Fibroblast of peridontal ligament (primary cell): ENCODE measurements around the gene TMEM233.
A peak's percentile ranks its signal among the peaks of the same experiment; 100 is the strongest.
"Not testable (repeated sequence)": the region's sequence is repeated elsewhere in the genome, so short reads cannot be mapped to it uniquely, and the experiment has no call there.

ENCODE experiments used
- DNase-seq: peaks from one replicate; pipeline ENCODE4 v3.0.0-alpha.2; 2010; ENCODE audit errors: extremely low read depth

Gene TMEM233

GRCh38 chr12:119658166-119658565 is 64.6 kb downstream of the TMEM233 start:
- DNase-seq = not testable (repeated sequence)

DNA sequence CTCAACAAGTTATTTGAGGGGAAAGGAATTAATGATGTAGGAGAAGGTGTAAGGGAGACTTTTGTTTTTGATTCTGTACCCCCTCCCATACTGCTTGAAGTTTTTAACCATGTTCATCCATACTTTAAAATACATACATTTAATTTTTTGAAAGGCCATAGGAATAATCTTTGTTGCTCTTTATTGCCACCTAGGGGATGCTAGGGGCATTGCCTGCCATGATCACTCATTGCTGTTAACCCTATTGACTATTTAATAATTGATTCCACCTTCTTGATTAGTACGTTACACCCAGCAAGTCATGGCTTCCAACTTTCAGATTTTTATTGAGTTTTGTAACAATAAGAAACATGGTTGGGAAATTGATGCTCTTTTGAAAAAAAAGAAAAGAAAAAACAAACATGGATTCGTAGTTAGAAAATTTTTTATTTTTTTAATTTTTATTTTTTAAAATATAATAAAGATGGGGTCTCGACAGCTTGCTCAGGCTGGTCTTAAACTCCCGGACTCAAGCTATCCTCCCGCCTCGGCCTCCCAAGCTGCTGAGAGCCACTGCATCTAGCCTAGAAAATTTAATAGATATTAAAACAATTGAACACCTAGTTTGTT is 65.8 kb downstream of the TMEM233 start:
- peak; percentile 36 for DNase-seq

DNA sequence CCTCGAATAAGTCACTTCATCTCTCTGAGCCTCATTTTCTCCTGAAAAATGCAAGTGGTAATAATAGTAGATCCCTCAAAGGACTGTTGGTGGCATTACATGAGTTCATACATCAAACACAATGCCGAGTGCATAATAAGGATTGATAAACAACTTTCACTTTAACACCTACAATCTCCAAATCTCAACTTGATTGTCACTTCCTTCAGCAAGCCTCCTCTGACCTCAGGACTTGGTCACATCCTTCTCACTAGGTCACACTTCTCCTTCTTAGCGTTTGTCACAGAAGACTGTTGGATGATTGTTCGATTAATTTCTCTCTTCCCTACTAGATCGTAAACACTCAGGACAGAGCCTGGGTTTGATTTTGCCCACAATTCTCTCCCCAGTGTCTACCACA is 66.5 kb downstream of the TMEM233 start:
- no peak for DNase-seq

DNA sequence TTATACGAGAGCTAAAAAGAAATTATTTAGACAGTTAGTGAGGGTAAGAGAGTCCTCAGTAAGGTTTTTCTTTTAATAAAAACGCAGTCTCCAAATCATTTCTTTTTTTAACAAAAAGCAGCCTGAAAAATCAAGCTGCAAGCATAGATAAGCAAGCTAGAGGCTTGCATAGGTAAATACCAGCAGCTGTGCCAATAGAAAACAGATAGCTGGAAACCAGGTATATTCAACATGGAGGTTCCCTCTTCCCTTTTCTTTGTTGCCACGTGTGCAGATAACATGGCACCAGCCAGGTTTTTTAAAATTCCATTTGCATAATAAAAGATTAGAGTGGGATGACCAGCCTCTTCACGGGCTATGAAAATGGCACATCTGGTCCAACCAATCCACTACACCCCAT is 68.3 kb downstream of the TMEM233 start:
- DNase-seq = no peak

GRCh38 chr12:119664642-119665041 is 71.1 kb downstream of the TMEM233 start:
- DNase-seq = no peak

DNA sequence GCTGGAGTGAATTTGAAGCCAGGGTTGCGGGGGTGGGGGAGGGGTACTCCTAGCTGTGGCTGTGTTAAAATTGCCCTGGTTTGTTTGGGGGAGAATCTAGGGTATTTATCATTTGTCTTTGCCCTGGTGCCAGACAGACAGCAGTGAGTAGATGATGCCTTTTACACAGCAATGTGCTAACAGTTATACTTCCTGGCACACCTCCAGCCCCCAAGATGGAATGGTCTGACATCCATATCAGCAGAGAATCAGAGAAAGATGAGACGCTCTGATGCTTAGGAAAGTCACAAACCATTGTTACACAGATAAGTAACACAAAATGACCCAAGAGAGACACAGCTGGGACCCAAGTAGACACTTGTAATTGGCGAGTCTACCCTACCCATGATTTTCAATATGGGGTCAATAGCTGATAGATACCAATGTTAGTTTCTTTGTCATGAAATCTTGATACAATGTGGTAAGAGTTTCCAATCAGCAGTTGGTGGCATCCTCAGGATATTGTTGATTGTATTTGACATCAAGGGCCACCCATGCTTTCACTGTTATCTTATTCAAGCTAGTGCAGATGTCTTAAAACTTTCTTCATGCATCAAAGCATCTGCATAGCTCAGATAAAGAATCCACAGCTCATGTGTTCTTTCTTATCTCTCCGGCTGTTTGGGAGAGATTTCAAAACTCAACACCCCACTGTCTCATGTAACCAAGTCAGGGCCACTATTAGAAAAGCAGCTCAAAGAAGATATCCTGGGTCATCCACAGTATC is 71.8 kb downstream of the TMEM233 start:
- no peak for DNase-seq

DNA sequence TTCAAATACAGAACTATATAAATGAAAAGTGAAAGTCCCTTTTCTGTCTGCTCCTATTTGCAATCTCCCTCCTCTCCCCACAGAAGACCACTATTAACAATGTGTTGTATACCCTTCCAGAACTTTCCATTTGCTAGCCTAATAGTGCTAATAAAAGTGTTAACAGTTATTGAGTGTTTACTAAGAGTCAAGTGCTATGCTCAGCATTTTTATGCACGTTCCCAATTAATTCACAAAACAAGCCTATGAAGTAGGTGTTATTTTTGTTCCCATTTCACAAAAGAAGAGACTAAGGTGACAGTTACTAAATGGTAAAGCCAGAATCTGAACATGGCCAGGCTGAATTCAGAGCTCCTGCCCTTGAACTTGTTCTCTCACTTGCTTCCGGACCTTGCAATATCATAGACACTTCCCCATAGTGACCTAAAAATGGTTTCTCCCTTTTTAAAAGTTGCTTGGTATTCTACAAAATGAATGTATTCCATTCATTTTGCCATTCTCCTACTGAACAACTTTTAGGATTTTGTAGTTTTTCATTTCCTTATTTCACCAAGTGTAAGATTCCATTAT is 72.7 kb downstream of the TMEM233 start:
- no peak for DNase-seq

DNA sequence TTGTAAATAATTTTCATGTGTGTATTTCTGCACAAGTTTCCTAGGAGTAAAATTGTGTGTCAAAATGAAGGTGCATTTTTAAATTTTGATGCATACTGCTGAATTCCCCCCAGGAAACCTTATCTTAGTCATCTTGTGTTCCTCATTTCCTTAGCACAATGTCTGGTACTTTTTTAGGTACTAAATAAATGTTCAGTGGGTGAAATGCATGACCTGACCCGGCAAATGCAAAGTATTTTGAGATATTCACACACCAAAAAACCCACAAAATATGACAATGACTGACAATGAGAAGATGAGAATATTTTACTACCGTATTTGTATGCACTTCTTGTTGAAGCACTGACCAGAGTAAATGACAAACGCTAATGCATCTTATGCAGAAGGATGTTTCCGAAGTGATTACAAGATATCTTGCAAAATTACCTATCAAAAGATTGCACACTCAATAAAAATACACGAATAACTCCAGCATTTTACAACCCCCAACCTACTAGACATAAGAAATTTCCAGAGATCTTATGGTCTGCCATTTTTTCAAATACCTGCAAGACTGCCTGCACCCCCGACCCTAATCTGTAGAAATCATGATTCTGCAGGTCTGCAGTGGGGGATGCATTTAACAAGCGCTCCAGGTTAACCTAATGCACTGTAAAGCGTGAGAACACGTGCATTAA is 73.5 kb downstream of the TMEM233 start:
- no peak for DNase-seq

DNA sequence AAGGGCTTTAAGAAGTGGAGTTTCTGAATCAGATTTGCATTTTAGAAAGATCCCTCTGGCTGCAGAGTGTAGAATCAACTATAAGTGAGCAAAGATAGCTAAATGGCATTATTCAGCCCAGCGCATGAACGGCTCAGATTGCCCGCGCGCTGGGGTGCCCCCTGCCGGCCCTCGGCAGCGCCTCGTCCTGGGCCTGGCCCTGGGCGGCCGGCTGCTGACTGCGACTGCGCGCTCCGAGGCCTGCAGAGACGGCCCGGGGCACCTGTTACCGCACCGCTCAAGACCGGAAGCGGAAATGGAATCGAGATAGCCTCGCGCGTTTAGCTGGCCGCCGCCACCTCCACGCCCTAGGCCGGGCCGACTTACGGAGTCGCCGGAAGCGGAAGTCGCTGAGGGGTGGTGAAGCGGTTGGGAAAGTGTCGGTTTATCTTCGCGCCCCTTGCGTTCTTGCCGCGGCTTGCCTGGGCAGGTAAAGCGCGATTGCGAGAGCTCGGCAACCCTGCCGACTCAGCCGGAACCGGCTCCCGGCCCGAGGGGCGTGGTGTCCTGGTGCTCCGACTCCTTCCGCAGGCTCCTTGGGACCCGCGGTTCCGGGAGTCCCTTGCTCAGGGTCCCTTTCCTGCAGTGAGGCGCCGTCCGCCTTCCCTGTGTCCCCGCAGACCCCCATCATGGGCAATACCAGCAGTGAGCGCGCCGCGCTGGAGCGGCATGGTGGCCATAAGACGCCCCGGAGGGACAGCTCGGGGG is 74.2 kb downstream of the TMEM233 start, which contains the start of gene PRKAB1:
Gene PRKAB1, plus strand, starts transcription at position 557 of the 747 bp plus-strand sequence. Its CDS starts 112 bp downstream, at position 669.
- peak; percentile 95 for DNase-seq

GRCh38 chr12:119668324-119668841 is 74.8 kb downstream of the TMEM233 start:
- peak; percentile 24 for DNase-seq

DNA sequence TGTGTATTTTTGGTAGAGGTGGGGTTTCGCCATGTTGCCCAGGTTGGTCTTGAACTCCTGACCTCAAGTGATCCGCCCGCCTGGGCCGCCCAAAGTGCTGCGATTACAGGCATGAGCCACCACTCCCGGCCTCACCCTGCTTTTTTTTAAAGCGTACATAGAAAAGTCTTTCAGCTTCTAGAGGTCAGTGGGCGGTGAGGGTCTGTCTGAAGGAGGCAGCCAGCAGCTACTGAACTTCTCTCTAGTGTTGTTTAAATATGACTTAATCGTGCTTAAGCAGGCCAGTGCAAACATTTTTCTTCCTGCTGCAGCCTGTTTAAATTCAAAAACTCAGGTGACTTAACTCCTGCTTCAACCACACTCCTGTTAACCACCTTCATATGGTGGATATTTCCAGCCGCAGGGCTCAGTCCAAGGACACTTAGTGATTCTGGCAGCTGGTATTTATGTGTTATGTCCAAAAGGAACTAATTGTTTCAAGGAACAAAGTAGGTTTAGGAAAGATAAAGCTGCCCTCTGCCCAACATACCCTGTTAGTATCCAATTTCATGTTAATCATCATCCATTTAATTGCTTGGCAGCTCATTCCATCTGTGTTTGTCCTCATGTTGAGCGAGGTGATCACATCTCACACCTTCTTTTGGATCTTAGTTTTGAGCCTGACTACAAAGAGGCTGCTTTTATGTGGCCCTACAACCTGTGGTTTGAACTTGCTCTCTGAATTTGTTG is 76.3 kb downstream of the TMEM233 start:
- no peak for DNase-seq

DNA sequence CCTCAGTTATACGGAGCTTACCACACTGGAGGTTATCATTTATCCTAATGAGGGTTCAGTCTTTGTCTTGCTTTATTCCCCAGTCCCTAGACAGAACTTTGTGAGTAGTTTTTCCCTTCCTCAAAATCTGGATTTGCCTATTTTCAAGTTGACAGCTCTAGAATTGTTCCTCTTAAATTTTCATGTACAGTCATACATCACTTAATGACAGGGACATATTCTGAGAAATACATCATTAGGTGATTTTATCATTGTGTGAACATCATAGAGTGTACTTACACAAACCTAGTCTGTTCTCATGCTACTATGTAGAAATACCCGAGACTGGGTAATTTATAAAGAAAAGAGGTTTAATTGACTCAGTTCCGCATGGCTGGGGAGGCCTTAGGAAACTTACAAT is 77.5 kb downstream of the TMEM233 start:
- DNase-seq = no peak

DNA sequence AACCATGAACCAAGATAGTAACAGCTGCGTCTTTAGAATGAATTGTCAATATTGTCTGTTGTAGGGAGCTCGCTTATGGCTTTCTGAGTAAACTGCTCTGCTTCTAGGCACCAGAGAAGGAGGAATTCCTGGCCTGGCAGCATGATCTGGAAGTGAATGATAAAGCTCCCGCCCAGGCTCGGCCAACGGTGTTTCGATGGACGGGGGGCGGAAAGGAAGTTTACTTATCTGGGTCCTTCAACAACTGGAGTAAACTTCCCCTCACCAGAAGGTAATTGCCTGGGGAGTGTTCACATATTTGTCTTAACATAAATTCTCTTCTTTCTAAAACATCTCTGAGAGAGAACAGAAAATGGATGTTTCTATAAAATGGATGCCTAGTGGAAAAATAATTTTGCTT is 78.6 kb downstream of the TMEM233 start:
- DNase-seq = no peak

DNA sequence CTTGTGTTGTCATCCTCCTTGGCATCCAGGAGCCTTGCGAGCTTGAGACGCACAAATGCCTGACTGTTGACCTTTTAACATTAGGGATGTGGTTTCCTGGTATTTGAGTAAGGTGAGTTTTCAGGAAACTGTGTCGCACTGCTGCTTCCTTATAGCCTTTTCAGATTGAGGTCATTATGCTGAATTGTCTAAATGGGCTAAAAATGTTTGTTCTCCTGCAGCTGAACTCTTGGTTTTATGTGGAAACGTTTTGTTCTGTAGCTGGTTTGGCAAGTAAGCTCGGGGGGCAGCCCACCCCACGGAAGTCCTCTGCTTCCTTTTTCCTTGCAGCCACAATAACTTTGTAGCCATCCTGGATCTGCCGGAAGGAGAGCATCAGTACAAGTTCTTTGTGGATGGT is 80.1 kb downstream of the TMEM233 start:
- DNase-seq = no peak

DNA sequence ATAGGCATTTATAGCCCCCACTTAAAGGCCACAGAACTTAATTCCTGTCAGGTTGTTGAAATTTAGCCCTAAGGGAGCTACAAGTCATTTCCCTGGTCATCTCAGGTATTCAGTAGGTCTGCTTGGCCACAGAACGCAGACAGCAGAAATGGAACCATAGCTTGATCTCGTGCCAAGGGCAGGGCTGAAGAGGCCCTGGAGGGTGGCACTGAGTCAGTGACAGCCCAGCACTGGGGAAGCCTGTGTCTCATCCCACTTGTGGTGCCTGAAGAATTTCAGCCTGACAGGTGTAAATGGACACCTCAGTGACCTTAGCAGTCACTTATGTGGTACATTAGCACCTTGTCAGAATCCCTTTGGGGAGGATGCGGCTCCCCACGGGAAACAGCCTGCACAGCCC is 81.0 kb downstream of the TMEM233 start:
- DNase-seq = no peak

DNA sequence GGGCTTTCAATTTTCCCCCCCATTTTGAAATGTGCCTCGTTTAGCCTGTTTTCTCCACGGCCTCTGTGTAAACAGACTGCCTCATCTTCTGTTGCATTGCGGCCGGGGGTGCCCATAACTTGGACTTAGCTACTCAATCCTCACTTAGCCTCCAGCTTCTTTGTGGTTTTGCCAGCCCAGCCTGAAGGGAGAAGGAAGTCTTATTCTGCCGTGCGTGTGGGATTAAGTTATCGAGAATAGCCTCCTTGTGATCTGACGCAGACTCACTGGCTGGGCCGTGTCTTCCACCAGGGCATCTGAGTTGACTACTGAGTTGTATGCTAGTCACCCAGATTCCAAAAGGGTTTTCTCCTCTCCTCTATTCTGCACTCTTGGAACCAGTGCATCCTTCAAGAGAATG is 82.4 kb downstream of the TMEM233 start:
- DNase-seq = no peak

- no peak for DNase-seq
Measured at GRCh38 chr12:119676573-119676972, 83.0 kb downstream of the TMEM233 start.

- DNase-seq = no peak
Measured at GRCh38 chr12:119678459-119678858, 84.9 kb downstream of the TMEM233 start.

DNA sequence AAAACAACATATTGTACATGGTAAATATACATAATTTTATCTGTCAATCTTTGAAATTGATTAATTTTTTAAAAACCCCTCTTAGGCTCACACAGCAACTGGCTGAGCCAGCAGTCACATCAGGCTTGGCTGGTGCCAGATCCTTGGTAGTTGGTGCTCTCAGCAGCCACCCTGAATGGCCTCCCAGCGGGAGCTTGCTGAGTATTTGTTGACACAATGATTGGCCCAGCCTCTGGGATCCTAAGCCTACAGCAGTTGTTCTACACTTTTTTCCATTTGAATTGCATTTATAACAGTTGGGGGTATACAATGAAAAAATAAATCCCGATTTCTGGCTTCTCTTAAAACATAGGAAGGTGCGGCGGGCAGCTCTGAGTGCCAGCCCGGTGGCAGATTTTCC is 85.5 kb downstream of the TMEM233 start:
- DNase-seq = no peak

- DNase-seq = no peak
Measured at GRCh38 chr12:119679490-119679889, 85.9 kb downstream of the TMEM233 start.

GRCh38 chr12:119681111-119681510 is 87.5 kb downstream of the TMEM233 start:
- DNase-seq = no peak
